ENCODE data around the gene BAX. TPM values are rescaled to one million over a fixed set of nuclear protein-coding genes. Genes with fewer than 3 reads are reported as not detected.

BAX gene
- total RNA-seq, 1 donor from 2014 or later = 111 TPM

GRCh38 chr19:48988860-48989259, 34.2 kb downstream of the BAX start:
- ChIA-PET POLR2A (no interaction called here), CTCF (no interaction called here)
- H3K4me3 Mint-ChIP-seq = no peak overlapping the region
- H3K9me3 Mint-ChIP-seq = no peaks in the 10 kb centered on the region
- ATAC-seq (ENCODE audit: low read depth) (no peak), DNase-seq (no peak)
- peaks cover 24% of the 10 kb centered on the region for H3K4me1 Mint-ChIP-seq
- H3K36me3 Mint-ChIP-seq (ENCODE audit: low read depth) = peaks cover 37% of the 10 kb centered on the region
- no peaks in the 10 kb centered on the region for H3K27me3 Mint-ChIP-seq
- TF ChIP-seq, protein P1, sequence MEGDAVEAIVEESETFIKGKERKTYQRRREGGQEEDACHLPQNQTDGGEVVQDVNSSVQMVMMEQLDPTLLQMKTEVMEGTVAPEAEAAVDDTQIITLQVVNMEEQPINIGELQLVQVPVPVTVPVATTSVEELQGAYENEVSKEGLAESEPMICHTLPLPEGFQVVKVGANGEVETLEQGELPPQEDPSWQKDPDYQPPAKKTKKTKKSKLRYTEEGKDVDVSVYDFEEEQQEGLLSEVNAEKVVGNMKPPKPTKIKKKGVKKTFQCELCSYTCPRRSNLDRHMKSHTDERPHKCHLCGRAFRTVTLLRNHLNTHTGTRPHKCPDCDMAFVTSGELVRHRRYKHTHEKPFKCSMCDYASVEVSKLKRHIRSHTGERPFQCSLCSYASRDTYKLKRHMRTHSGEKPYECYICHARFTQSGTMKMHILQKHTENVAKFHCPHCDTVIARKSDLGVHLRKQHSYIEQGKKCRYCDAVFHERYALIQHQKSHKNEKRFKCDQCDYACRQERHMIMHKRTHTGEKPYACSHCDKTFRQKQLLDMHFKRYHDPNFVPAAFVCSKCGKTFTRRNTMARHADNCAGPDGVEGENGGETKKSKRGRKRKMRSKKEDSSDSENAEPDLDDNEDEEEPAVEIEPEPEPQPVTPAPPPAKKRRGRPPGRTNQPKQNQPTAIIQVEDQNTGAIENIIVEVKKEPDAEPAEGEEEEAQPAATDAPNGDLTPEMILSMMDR (IDR thresholded peaks at IDR 0.05) = no peak
- no peak overlapping the region for H3K27ac Mint-ChIP-seq
- intact Hi-C loops (cut with micrococcal nuclease) = no loop called here

DNA sequence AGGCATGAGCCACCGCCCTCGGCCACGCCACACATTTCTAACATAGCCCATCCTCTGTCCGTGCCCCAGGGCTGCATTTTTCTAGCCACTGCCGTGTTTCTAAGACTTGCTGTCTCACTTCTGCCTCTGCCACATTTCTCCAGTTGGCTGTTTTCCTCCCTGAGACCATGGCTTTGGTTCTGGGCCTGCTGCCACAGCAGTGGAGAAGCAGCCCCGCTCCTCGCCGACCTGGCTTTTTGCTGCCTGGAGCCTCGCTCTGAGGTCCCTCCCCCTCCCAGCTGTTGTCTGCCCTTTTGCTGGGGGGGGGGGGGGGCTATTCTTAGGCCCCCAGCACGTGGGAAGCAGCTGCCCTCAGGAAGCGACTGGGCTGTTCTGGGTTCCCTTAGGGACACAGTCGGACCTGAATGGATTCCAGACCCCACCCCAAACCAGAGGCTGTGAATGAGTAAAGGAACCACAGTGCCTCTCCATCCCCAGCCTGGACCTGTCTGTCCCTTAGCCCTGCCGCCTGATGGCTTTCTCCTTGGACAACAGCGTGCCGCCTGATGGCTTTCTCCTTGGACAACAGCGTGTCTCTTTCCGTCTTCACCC, 35.1 kb downstream of the BAX start:
- Mint-ChIP-seq H3K9me3 (no peaks in the 10 kb centered on the region), H3K36me3 (ENCODE audit: low read depth) (peaks cover 34% of the 10 kb centered on the region), H3K4me3 (no peak overlapping the region), H3K4me1 (peaks cover 31% of the 10 kb centered on the region), H3K27me3 (no peaks in the 10 kb centered on the region), H3K27ac (no peak overlapping the region)
- ATAC-seq (ENCODE audit: low read depth) (no peak), DNase-seq (no peak)
- ChIA-PET CTCF (no interaction called here), POLR2A (no interaction called here)
- intact Hi-C loops (cut with micrococcal nuclease) = loop anchor here (10.0 kb wide), 3 partner anchors 125 to 885 kb away; partner anchors contain the start of genes AKT1S1, C19orf73, LIN7B and PPFIA3
- TF ChIP-seq, protein P1 (IDR thresholded peaks at IDR 0.05) = no peak

GRCh38 chr19:48990400-48990799, 35.7 kb downstream of the BAX start:
- CTCF ChIA-PET = no interaction called here
- H3K36me3 Mint-ChIP-seq (ENCODE audit: low read depth) = peaks cover 31% of the 10 kb centered on the region
- ATAC-seq (ENCODE audit: low read depth) = no peak
- H3K27ac Mint-ChIP-seq = no peak overlapping the region
- intact Hi-C loops (cut with micrococcal nuclease) = loop anchor here (10.0 kb wide), 3 partner anchors 124 to 884 kb away; partner anchors contain the start of genes AKT1S1, C19orf73, LIN7B and PPFIA3
- H3K9me3 Mint-ChIP-seq = no peaks in the 10 kb centered on the region
- no peaks in the 10 kb centered on the region for H3K27me3 Mint-ChIP-seq
- H3K4me1 Mint-ChIP-seq = peaks cover 37% of the 10 kb centered on the region
- H3K4me3 Mint-ChIP-seq = no peak overlapping the region
- POLR2A ChIA-PET = no interaction called here
- TF ChIP-seq, protein P1 (IDR thresholded peaks at IDR 0.05) = no peak
- DNase-seq = no peak

DNA sequence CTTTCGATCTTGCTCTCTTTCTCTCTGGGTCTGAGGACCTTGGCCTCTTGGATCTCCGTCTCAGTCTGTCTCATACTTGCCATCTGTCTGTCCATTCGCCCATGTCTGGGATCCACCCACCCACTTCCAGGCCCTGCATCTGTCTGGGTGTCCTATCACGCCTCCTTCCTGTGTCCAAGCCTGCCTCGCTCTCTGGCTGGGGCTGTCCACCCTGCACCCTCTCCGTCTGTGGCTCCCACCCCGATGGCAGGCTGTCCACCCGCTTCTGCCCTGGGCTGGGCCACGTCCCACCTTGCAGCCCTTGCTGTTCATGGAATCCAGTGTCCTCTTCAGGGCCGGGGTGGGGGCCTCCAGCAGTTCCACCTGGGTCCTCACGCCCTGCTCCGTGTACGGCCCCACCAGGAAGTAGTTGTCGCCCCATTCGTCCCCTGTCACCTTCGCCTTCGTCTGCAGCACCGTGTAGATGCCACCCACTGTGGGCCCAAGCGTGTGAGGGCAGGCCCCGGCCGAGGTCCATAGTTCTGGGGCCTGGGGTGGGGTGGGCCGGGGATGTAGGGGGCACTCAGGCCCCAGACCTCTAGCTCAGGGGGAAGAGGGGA, 36.4 kb downstream of the BAX start:
- POLR2A ChIA-PET = interaction anchor here (3.1 kb wide), 1 partner anchor 117 kb away, joined by 51 read pairs; the partner anchor contains the start of gene PPP1R15A
- peaks cover 37% of the 10 kb centered on the region for H3K4me1 Mint-ChIP-seq
- H3K4me3 Mint-ChIP-seq = no peak overlapping the region

More for the DNA sequence above, 36.4 kb downstream of the BAX start:
- Mint-ChIP-seq H3K9me3 (no peaks in the 10 kb centered on the region), H3K27me3 (no peaks in the 10 kb centered on the region), H3K36me3 (ENCODE audit: low read depth) (peaks cover 26% of the 10 kb centered on the region), H3K27ac (no peak overlapping the region)
- intact Hi-C loops (cut with micrococcal nuclease) = loop anchor here (10.0 kb wide), 3 partner anchors 124 to 884 kb away; partner anchors contain the start of genes AKT1S1, C19orf73, LIN7B and PPFIA3
- DNase-seq (no peak), ATAC-seq (ENCODE audit: low read depth) (no peak)
- TF ChIP-seq, protein P1 (IDR thresholded peaks at IDR 0.05) = no peak
- CTCF ChIA-PET = interaction anchor here (2.1 to 2.6 kb wide), 2 partner anchors 11 to 20 kb away, joined by 7 to 18 read pairs; no protein-coding TSS in a partner anchor

All from activated B cell treated with CpG ODN at 0.5 μM for 24 hours (primary cell).